ENCODE measurements around the gene VCAN. TPM values are rescaled to one million over a fixed set of nuclear protein-coding genes. Genes with fewer than 3 reads are reported as not detected.
A peak's percentile ranks its signal among the peaks of the same experiment; 100 is the strongest.

The VCAN gene
- total and polyA plus RNA-seq, 11 donors = 4.8 to 121 (median 26.4) TPM

DNA sequence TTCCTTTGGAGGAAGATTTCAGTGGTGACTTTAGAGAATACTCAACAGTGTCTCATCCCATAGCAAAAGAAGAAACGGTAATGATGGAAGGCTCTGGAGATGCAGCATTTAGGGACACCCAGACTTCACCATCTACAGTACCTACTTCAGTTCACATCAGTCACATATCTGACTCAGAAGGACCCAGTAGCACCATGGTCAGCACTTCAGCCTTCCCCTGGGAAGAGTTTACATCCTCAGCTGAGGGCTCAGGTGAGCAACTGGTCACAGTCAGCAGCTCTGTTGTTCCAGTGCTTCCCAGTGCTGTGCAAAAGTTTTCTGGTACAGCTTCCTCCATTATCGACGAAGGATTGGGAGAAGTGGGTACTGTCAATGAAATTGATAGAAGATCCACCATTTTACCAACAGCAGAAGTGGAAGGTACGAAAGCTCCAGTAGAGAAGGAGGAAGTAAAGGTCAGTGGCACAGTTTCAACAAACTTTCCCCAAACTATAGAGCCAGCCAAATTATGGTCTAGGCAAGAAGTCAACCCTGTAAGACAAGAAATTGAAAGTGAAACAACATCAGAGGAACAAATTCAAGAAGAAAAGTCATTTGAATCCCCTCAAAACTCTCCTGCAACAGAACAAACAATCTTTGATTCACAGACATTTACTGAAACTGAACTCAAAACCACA is 67.4 kb downstream of the VCAN start:
- intact Hi-C loops (cut with DNase I) = no loop called here
- DNase-seq = no peak
- H3K4me1 ChIP-seq = peaks cover 0 to 18% (median 0%) of the 10 kb centered on the region in 12 donors
- peak overlapping the region in 1 of 12 donors; percentile 13 for H3K4me3 ChIP-seq
- H3K9me3 ChIP-seq = no peaks in the 10 kb centered on the region
- no peak for ATAC-seq
- 81 to 92% (median 84%) methylated on average over 4 of the region's 4 CpGs for WGBS, 4 donors
- no peaks in the 10 kb centered on the region for H3K27me3 ChIP-seq
- H3K36me3 ChIP-seq = peaks cover 0 to 8% (median 0%) of the 10 kb centered on the region in 9 donors
- H3K27ac ChIP-seq = peak overlapping the region in 2 of 12 donors; percentile 35 to 78
- TF ChIP-seq POLR2A (IDR thresholded peaks at IDR 0.05) (no peak), CTCF (IDR thresholded peaks at IDR 0.05) (no peak)

- WGBS, 4 donors = 92 to 98% (median 95%) methylated on average over 1 of the region's 1 CpG
- DNase-seq (no peak), ATAC-seq (no peak)
- Histone ChIP-seq H3K27me3 (no peaks in the 10 kb centered on the region), H3K27ac (peak overlapping the region in 3 of 12 donors; percentile 17 to 78 (median 35)), H3K4me1 (peaks cover 0 to 18% (median 0%) of the 10 kb centered on the region in 12 donors), H3K36me3 (peaks cover 0 to 8% (median 0%) of the 10 kb centered on the region in 9 donors), H3K4me3 (peak overlapping the region in 1 of 12 donors; percentile 13), H3K9me3 (no peaks in the 10 kb centered on the region)
- TF ChIP-seq CTCF (IDR thresholded peaks at IDR 0.05) (no peak), POLR2A (IDR thresholded peaks at IDR 0.05) (no peak)
- intact Hi-C loops (cut with DNase I) = no loop called here
These were observed 67.9 kb downstream of the VCAN start for GRCh38 chr5:83539463-83539790.

GRCh38 chr5:83540105-83540504 is 68.6 kb downstream of the VCAN start:
- intact Hi-C loops (cut with DNase I) = no loop called here
- WGBS, 4 donors = 79 to 89% (median 86%) methylated on average over 2 of the region's 2 CpGs
- peak in 3 of 4 donors; percentile 63 to 75 (median 65) for ATAC-seq
- peak in 1 of 5 donors; percentile 19 for DNase-seq
- Histone ChIP-seq H3K4me1 (peaks cover 0 to 18% (median 0%) of the 10 kb centered on the region in 12 donors), H3K27ac (peak overlapping the region in 3 of 12 donors; percentile 17 to 78 (median 35)), H3K36me3 (peaks cover 0 to 8% (median 0%) of the 10 kb centered on the region in 9 donors), H3K9me3 (no peaks in the 10 kb centered on the region), H3K27me3 (no peaks in the 10 kb centered on the region), H3K4me3 (no peak overlapping the region)
- TF ChIP-seq POLR2A (IDR thresholded peaks at IDR 0.05) (no peak), CTCF (IDR thresholded peaks at IDR 0.05) (no peak)

DNA sequence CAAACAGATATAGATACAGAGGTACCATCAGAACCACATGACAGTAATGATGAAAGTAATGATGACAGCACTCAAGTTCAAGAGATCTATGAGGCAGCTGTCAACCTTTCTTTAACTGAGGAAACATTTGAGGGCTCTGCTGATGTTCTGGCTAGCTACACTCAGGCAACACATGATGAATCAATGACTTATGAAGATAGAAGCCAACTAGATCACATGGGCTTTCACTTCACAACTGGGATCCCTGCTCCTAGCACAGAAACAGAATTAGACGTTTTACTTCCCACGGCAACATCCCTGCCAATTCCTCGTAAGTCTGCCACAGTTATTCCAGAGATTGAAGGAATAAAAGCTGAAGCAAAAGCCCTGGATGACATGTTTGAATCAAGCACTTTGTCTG is 69.2 kb downstream of the VCAN start:
- WGBS, 4 donors = 74 to 86% (median 81%) methylated on average over 3 of the region's 3 CpGs
- H3K4me1 ChIP-seq = peaks cover 0 to 18% (median 0%) of the 10 kb centered on the region in 12 donors
- DNase-seq = no peak
- ATAC-seq = peak in 2 of 4 donors; percentile 42 to 45
- peak overlapping the region in 1 of 12 donors; percentile 31 for H3K27ac ChIP-seq
- intact Hi-C loops (cut with DNase I) = no loop called here
- H3K36me3 ChIP-seq = peaks cover 0 to 10% (median 2%) of the 10 kb centered on the region in 9 donors
- TF ChIP-seq POLR2A (IDR thresholded peaks at IDR 0.05) (no peak), CTCF (IDR thresholded peaks at IDR 0.05) (no peak)
- no peak overlapping the region for H3K4me3 ChIP-seq
- H3K9me3 ChIP-seq = no peaks in the 10 kb centered on the region
- no peaks in the 10 kb centered on the region for H3K27me3 ChIP-seq

All from heart left ventricle (tissue), 16 donors.